Epidermal melanocyte (primary cell): ENCODE results near the gene PDX1.

ENCODE experiments used
- DNase-seq: peaks from one replicate; pipeline ENCODE4 v3.0.0; 2011; ENCODE audit warnings: low spot score; ENCODE audit not compliant: insufficient read length

PDX1 gene

GRCh38 chr13:27921961-27922882 lies 2.4 kb downstream of the PDX1 start:
- DNase-seq = no peak

- DNase-seq = no peak
Measured at GRCh38 chr13:27922883-27923612, 3.2 kb downstream of the PDX1 start.

GRCh38 chr13:27923794-27924528 lies 4.2 kb downstream of the PDX1 start:
- DNase-seq = no peak

GRCh38 chr13:27924529-27925141 lies 4.8 kb downstream of the PDX1 start:
- DNase-seq = no peak

- no peak for DNase-seq
Measured at GRCh38 chr13:27925220-27925991, 5.6 kb downstream of the PDX1 start.

- no peak for DNase-seq
Measured at GRCh38 chr13:27926644-27927434, 7.0 kb downstream of the PDX1 start.

GRCh38 chr13:27927444-27928352 lies 7.9 kb downstream of the PDX1 start:
- no peak for DNase-seq

- DNase-seq = no peak
Measured at GRCh38 chr13:27928353-27928804, 8.6 kb downstream of the PDX1 start.

- no peak for DNase-seq
Measured at GRCh38 chr13:27928805-27929753, 9.3 kb downstream of the PDX1 start.

- no peak for DNase-seq
Measured at GRCh38 chr13:27929868-27930267, 10.1 kb downstream of the PDX1 start.

GRCh38 chr13:27933118-27933517 lies 13.3 kb downstream of the PDX1 start:
- DNase-seq = no peak

- no peak for DNase-seq
Measured at GRCh38 chr13:27933580-27934328, 14.0 kb downstream of the PDX1 start.

GRCh38 chr13:27942972-27943371 lies 23.2 kb downstream of the PDX1 start:
- no peak for DNase-seq

- DNase-seq = no peak
Measured at GRCh38 chr13:27952876-27953675, 33.3 kb downstream of the PDX1 start.

- DNase-seq = peak; percentile 33
Measured at GRCh38 chr13:27953676-27954405, 34.0 kb downstream of the PDX1 start.
